Measurements from ENCODE around the gene ZC3H12A. TPM values are rescaled to one million over a fixed set of nuclear protein-coding genes. Genes with fewer than 3 reads are reported as not detected.
A peak's percentile ranks its signal among the peaks of the same experiment; 100 is the strongest.
"Not testable (repeated sequence)": the region's sequence is repeated elsewhere in the genome, so short reads cannot be mapped to it uniquely, and the experiment has no call there.

The ZC3H12A gene
- total and polyA plus RNA-seq, 4 donors: 2.1 to 10.9 (median 3.0) TPM

GRCh38 chr1:37515185-37516034, 41.0 kb downstream of the ZC3H12A start:
- Histone ChIP-seq H3K4me3 (ENCODE audit: low read depth in 1 of 3, low read length in 3 of 3) (peak overlapping the region; percentile 86 to 99 (median 89)), H3K36me3 (ENCODE audit: control insufficient read depth in 4 of 4, insufficient read depth in 3 of 4, low read depth in 1 of 4, low read length in 3 of 4) (peaks cover 2 to 8% (median 8%) of the 10 kb centered on the region in 4 donors), H3K27me3 (ENCODE audit: control insufficient read depth in 4 of 4, insufficient read depth in 4 of 4, low read length in 3 of 4) (no peaks in the 10 kb centered on the region), H3K9me3 (ENCODE audit: control insufficient read depth in 4 of 4, low read length in 3 of 4) (no peaks in the 10 kb centered on the region), H3K27ac (ENCODE audit: low read depth in 1 of 2, low read length in 2 of 2) (peak overlapping the region; percentile 99), H3K9ac (ENCODE audit: low read depth in 1 of 2, low read length in 2 of 2) (peak overlapping the region; percentile 99 to 100), H3K4me1 (ENCODE audit: control insufficient read depth in 4 of 4, insufficient read depth in 4 of 4, low read length in 3 of 4) (peaks cover 3 to 15% (median 5%) of the 10 kb centered on the region in 4 donors)
- no peak for DNase-seq (ENCODE audit: low spot score)
- no peak for TF ChIP-seq GABPA (IDR thresholded peaks at IDR 0.05 in 1 of 2, conservative IDR thresholded peaks at IDR 0.05 in 1 of 2)
- peak in 1 of 2 donors; percentile 3 for TF ChIP-seq HNF4A (conservative IDR thresholded peaks at IDR 0.05)
- 72% methylated on average over 18 of the region's 18 CpGs for WGBS

GRCh38 chr1:37517569-37517968, 43.2 kb downstream of the ZC3H12A start:
- no peaks in the 10 kb centered on the region for H3K9me3 ChIP-seq (ENCODE audit: control insufficient read depth in 4 of 4, low read length in 3 of 4)
- DNase-seq (ENCODE audit: low spot score): no peak
- peaks cover 3 to 15% (median 6%) of the 10 kb centered on the region in 4 donors for H3K4me1 ChIP-seq (ENCODE audit: control insufficient read depth in 4 of 4, insufficient read depth in 4 of 4, low read length in 3 of 4)
- H3K4me3 ChIP-seq (ENCODE audit: low read depth in 1 of 3, low read length in 3 of 3): no peak overlapping the region
- no peak for TF ChIP-seq EGR1 (IDR thresholded peaks at IDR 0.05; ENCODE audit: low read depth in 2 of 2)
- peak in 1 of 2 donors; percentile 40 for TF ChIP-seq GABPA (IDR thresholded peaks at IDR 0.05 in 1 of 2, conservative IDR thresholded peaks at IDR 0.05 in 1 of 2)
- TF ChIP-seq HNF4A (conservative IDR thresholded peaks at IDR 0.05): peak in 1 of 2 donors; percentile 30
- no peak for TF ChIP-seq TAF1 (conservative IDR thresholded peaks at IDR 0.05)
- no peak for TF ChIP-seq CTCF (IDR thresholded peaks at IDR 0.05; ENCODE audit: low read depth, low read length, missing input control)
- TF ChIP-seq SP1 (IDR thresholded peaks at IDR 0.05): no peak
- peak; percentile 50 for TF ChIP-seq FOXA1 (IDR thresholded peaks at IDR 0.05)
- peak; percentile 67 for TF ChIP-seq YY1 (IDR thresholded peaks at IDR 0.05)
- peak in 1 of 2 donors; percentile 12 for TF ChIP-seq RAD21 (IDR thresholded peaks at IDR 0.05)
- TF ChIP-seq MAX (IDR thresholded peaks at IDR 0.05): peak; percentile 50
- no peak for TF ChIP-seq HNF4G (IDR thresholded peaks at IDR 0.05)
- TF ChIP-seq FOXA2 (IDR thresholded peaks at IDR 0.05): peak; percentile 81
- TF ChIP-seq RXRA (IDR thresholded peaks at IDR 0.05): peak in 1 of 2 donors; percentile 43
- peaks cover 0 to 3% (median 1%) of the 10 kb centered on the region in 4 donors for H3K36me3 ChIP-seq (ENCODE audit: control insufficient read depth in 4 of 4, insufficient read depth in 3 of 4, low read depth in 1 of 4, low read length in 3 of 4)
- H3K27ac ChIP-seq (ENCODE audit: low read depth in 1 of 2, low read length in 2 of 2): peak overlapping the region; percentile 72 to 86
- WGBS: 45% methylated on average over 1 of the region's 1 CpG
- no peaks in the 10 kb centered on the region for H3K27me3 ChIP-seq (ENCODE audit: control insufficient read depth in 4 of 4, insufficient read depth in 4 of 4, low read length in 3 of 4)
- no peak overlapping the region for H3K9ac ChIP-seq (ENCODE audit: low read depth in 1 of 2, low read length in 2 of 2)

DNA sequence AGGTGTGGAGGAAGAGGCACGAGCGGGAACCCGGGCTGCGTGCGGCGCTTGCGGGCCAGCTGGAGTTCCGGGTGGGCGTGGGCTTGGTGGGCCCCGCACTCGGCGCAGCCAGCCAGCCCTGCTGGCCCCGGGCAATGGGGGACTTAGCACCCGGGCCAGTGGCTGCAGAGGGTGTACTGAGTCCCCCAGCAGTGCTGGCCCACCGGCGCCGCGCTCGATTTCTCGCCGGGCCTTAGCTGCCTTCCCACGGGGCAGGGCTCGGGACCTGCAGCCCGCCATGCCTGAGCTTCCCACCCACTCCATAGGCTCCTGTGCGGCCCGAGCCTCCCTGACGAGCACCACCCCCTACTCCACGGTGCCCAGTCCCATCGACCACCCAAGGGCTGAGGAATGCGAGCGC, 43.9 kb downstream of the ZC3H12A start:
- WGBS: 93% methylated on average over 30 of the region's 31 CpGs
- H3K36me3 ChIP-seq (ENCODE audit: control insufficient read depth in 4 of 4, insufficient read depth in 3 of 4, low read depth in 1 of 4, low read length in 3 of 4); DNase-seq (ENCODE audit: low spot score); H3K9ac ChIP-seq (ENCODE audit: low read depth in 1 of 2, low read length in 2 of 2); H3K4me3 ChIP-seq (ENCODE audit: low read depth in 1 of 3, low read length in 3 of 3); H3K9me3 ChIP-seq (ENCODE audit: control insufficient read depth in 4 of 4, low read length in 3 of 4); H3K27me3 ChIP-seq (ENCODE audit: control insufficient read depth in 4 of 4, insufficient read depth in 4 of 4, low read length in 3 of 4): not testable (repeated sequence)
- peaks cover 3 to 15% (median 5%) of the 10 kb centered on the region in 4 donors for H3K4me1 ChIP-seq (ENCODE audit: control insufficient read depth in 4 of 4, insufficient read depth in 4 of 4, low read length in 3 of 4)
- peak overlapping the region; percentile 72 to 86 for H3K27ac ChIP-seq (ENCODE audit: low read depth in 1 of 2, low read length in 2 of 2)

GRCh38 chr1:37518929-37519328, 44.5 kb downstream of the ZC3H12A start:
- DNase-seq (ENCODE audit: low spot score); H3K27me3 ChIP-seq (ENCODE audit: control insufficient read depth in 4 of 4, insufficient read depth in 4 of 4, low read length in 3 of 4); H3K36me3 ChIP-seq (ENCODE audit: control insufficient read depth in 4 of 4, insufficient read depth in 3 of 4, low read depth in 1 of 4, low read length in 3 of 4); H3K9ac ChIP-seq (ENCODE audit: low read depth in 1 of 2, low read length in 2 of 2); H3K9me3 ChIP-seq (ENCODE audit: control insufficient read depth in 4 of 4, low read length in 3 of 4); H3K4me1 ChIP-seq (ENCODE audit: control insufficient read depth in 4 of 4, insufficient read depth in 4 of 4, low read length in 3 of 4); H3K4me3 ChIP-seq (ENCODE audit: low read depth in 1 of 3, low read length in 3 of 3): not testable (repeated sequence)
- WGBS: 80% methylated on average over 15 of the region's 15 CpGs
- H3K27ac ChIP-seq (ENCODE audit: low read depth in 1 of 2, low read length in 2 of 2): peak overlapping the region in 1 of 2 donors; percentile 18
